Tibial nerve (tissue), 4 donors: ENCODE results near the gene SALL4. TPM values are rescaled to one million over a fixed set of nuclear protein-coding genes. Genes with fewer than 3 reads are reported as not detected.
A peak's percentile ranks its signal among the peaks of the same experiment; 100 is the strongest.

Experiments used
- DNase-seq, 2 donors: peaks; one replicate each; pipeline ENCODE4 v3.0.0-alpha.2; 2019; ENCODE audit warnings: low spot score in 2 of 2
- H3K27ac ChIP-seq, 4 donors: fragments of 200-600 bp; sonication (generic) in 3 of 4; one replicate each; pipeline ENCODE4 v1.5.1; 2017 to 2019; ENCODE audit warnings: mild to moderate bottlenecking in 1 of 4
- H3K27me3 ChIP-seq, 2 donors: fragments of 200-600 bp; sonication (generic) in 1 of 2; one replicate each; pipeline versions ENCODE4 v1.5.1 to v1.6.0; 2017 to 2019
- H3K36me3 ChIP-seq, 3 donors: fragments of 200-600 bp; sonication (generic); one replicate each; pipeline ENCODE4 v1.5.1; 2018 to 2019
- H3K4me1 ChIP-seq, 4 donors: fragments of 200-600 bp; sonication (generic) in 3 of 4; one replicate each; pipeline ENCODE4 v1.5.1; 2017 to 2019
- H3K4me3 ChIP-seq, 4 donors: fragments of 200-600 bp; sonication (generic) in 3 of 4; one replicate each; pipeline ENCODE4 v1.5.1; 2017 to 2019; ENCODE audit warnings: mild to moderate bottlenecking in 1 of 4, moderate library complexity in 1 of 4
- H3K9me3 ChIP-seq, 4 donors: fragments of 200-600 bp; sonication (generic) in 3 of 4; one replicate each; pipeline ENCODE4 v1.5.1; 2017 to 2019
- EP300 ChIP-seq, 2 donors: sonication (generic); formaldehyde crosslinking; IDR thresholded peaks; one replicate each; pipeline ENCODE4 v1.6.1; 2017; ENCODE audit warnings: antibody characterized with exemption in 2 of 2, mild to moderate bottlenecking in 1 of 2
- POLR2A ChIP-seq, 2 donors: fragments of 450-650 bp; IDR thresholded peaks; one replicate each; pipeline ENCODE4 v1.6.1; 2017; ENCODE audit warnings: antibody characterized with exemption in 2 of 2, mild to moderate bottlenecking in 2 of 2, moderate library complexity in 2 of 2
- WGBS, 2 donors: methylation state at CpG; one replicate each; pipeline ENCODE4 v1.1.5; 2018; 5-methylcytosine and 5-hydroxymethylcytosine counted together
- total RNA-seq, 4 donors: library from RNA; depleted of rRNA; stranded (reverse); fragments of >200 nt; gene quantifications; one replicate each; pipeline ENCODE4 v1.1.0, GENCODE V29; 2016
- TF ChIP-seq, protein P1 (sequence below), 5 experiments: fragments of 200-600 bp in 3 of 5; fragments of 450-650 bp in 2 of 5; sonication (generic) in 3 of 5; IDR thresholded peaks; one replicate each; pipeline ENCODE4 v1.5.1; 2016 to 2019; ENCODE audit warnings: antibody characterized with exemption in 5 of 5, mild to moderate bottlenecking in 3 of 5, moderate library complexity in 2 of 5

Gene SALL4
- 1 to 10 TPM in 1 of 4 donors, under 1 TPM in 3; 0.39 to 1.2 (median 0.54) TPM for total RNA-seq

DNA sequence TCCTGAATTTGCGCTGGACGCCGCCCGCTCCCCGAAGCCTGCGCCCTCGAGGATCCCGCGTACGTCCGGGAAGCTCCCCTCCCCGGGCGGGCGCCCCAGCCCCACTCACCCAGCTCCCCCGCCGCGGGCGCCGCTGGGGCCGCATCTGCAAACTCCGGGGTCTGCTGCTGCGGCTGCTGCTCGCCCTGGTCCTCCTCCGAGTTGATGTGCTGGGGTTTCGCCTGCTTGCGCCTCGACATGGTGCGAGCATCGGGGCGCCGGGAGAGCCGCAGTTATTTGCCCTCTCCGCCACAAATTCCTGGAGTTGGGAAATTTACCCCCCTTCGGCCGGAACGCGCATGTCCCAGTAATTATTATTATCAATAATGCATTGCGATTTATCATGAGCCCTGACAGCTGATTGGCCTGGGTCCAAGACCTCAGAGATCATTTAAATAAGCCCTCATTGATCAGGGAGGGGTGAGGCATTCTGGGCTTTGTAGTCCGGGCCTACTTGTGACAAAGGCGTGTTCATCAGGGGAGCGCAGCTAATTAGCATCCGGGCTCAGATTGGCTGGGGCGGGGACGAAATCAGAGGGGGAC lies at the start of gene SALL4:
Gene SALL4 (minus strand): TSS at position 352 of the 582 bp plus-strand sequence. CDS start 113 bp downstream, at position 239.
- WGBS, 2 donors, result 24 to 44% methylated on average over 23 to 39 of the region's 44 CpGs
- DNase-seq, result no peak
- peak within 1 kb of the TSS; percentile 8 to 46 (median 25) for H3K4me3 ChIP-seq
- H3K4me1 ChIP-seq, result peaks cover 0 to 26% (median 13%) of the 10 kb centered on the region in 4 donors
- H3K9me3 ChIP-seq, result no peaks in the 10 kb centered on the region
- H3K36me3 ChIP-seq, result no peaks in the 10 kb centered on the region
- H3K27ac ChIP-seq, result no peak within 1 kb of the TSS
- TF ChIP-seq POLR2A (IDR thresholded peaks at IDR 0.05) (no peak), EP300 (IDR thresholded peaks at IDR 0.05) (no peak)
- TF ChIP-seq, protein P1, sequence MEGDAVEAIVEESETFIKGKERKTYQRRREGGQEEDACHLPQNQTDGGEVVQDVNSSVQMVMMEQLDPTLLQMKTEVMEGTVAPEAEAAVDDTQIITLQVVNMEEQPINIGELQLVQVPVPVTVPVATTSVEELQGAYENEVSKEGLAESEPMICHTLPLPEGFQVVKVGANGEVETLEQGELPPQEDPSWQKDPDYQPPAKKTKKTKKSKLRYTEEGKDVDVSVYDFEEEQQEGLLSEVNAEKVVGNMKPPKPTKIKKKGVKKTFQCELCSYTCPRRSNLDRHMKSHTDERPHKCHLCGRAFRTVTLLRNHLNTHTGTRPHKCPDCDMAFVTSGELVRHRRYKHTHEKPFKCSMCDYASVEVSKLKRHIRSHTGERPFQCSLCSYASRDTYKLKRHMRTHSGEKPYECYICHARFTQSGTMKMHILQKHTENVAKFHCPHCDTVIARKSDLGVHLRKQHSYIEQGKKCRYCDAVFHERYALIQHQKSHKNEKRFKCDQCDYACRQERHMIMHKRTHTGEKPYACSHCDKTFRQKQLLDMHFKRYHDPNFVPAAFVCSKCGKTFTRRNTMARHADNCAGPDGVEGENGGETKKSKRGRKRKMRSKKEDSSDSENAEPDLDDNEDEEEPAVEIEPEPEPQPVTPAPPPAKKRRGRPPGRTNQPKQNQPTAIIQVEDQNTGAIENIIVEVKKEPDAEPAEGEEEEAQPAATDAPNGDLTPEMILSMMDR (IDR thresholded peaks at IDR 0.05), result no peak
- H3K27me3 ChIP-seq, result peaks cover 0 to 54% of the 10 kb centered on the region in 2 donors

GRCh38 chr20:51848346-51848745 lies 46.0 kb upstream of the SALL4 start:
- no peaks in the 10 kb centered on the region for H3K9me3 ChIP-seq
- no peak overlapping the region for H3K27ac ChIP-seq
- H3K27me3 ChIP-seq, result no peaks in the 10 kb centered on the region
- DNase-seq, result no peak
- no peaks in the 10 kb centered on the region for H3K36me3 ChIP-seq
- WGBS, 2 donors, result 40 to 43% methylated on average over 2 of the region's 2 CpGs
- TF ChIP-seq EP300 (IDR thresholded peaks at IDR 0.05), result no peak
- no peak for TF ChIP-seq POLR2A (IDR thresholded peaks at IDR 0.05)
- H3K4me3 ChIP-seq, result no peak overlapping the region
- no peaks in the 10 kb centered on the region for H3K4me1 ChIP-seq

DNA sequence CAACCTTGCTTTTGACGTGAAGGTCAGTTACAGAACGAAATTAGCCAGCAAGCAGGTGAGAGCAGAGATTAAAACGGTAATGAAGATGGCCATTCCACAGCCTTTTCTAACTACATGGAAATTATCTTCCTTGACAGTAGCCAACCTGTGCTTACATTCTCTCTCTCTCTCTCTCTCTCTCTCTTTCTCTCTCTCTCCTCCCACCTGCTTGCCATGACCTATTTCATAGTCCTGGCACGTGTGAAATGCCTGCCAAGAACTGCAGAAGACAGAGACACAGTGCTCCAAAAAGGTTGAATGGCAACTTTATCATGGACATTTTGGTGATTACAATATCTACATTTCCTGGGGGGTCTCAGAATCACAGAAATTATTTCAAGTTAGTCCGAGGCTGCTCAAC lies 38.5 kb upstream of the SALL4 start:
- TF ChIP-seq EP300 (IDR thresholded peaks at IDR 0.05) (no peak), POLR2A (IDR thresholded peaks at IDR 0.05) (no peak)
- TF ChIP-seq, protein P1 (IDR thresholded peaks at IDR 0.05), result no peak
- Histone ChIP-seq H3K27me3 (no peaks in the 10 kb centered on the region), H3K4me3 (no peak overlapping the region), H3K9me3 (peaks cover 0 to 5% (median 0%) of the 10 kb centered on the region in 4 donors), H3K4me1 (no peaks in the 10 kb centered on the region), H3K36me3 (no peaks in the 10 kb centered on the region), H3K27ac (no peak overlapping the region)
- DNase-seq, result no peak
- 65 to 69% methylated on average over 5 of the region's 5 CpGs for WGBS, 2 donors

GRCh38 chr20:51837876-51838420 lies 35.6 kb upstream of the SALL4 start:
- Histone ChIP-seq H3K4me3 (no peak overlapping the region), H3K27ac (no peak overlapping the region), H3K4me1 (no peaks in the 10 kb centered on the region), H3K9me3 (peaks cover 0 to 5% (median 0%) of the 10 kb centered on the region in 4 donors), H3K27me3 (no peaks in the 10 kb centered on the region), H3K36me3 (no peaks in the 10 kb centered on the region)
- 48 to 50% methylated on average over 10 of the region's 10 CpGs for WGBS, 2 donors
- TF ChIP-seq EP300 (IDR thresholded peaks at IDR 0.05) (no peak), POLR2A (IDR thresholded peaks at IDR 0.05) (no peak)
- TF ChIP-seq, protein P1 (IDR thresholded peaks at IDR 0.05), result no peak
- no peak for DNase-seq

GRCh38 chr20:51837436-51837835 lies 35.1 kb upstream of the SALL4 start:
- H3K27me3 ChIP-seq, result no peaks in the 10 kb centered on the region
- no peaks in the 10 kb centered on the region for H3K4me1 ChIP-seq
- H3K9me3 ChIP-seq, result peaks cover 0 to 5% (median 0%) of the 10 kb centered on the region in 4 donors
- TF ChIP-seq, protein P1 (IDR thresholded peaks at IDR 0.05), result no peak
- TF ChIP-seq POLR2A (IDR thresholded peaks at IDR 0.05), result no peak
- no peak for TF ChIP-seq EP300 (IDR thresholded peaks at IDR 0.05)
- no peak overlapping the region for H3K4me3 ChIP-seq
- WGBS, 2 donors, result 67 to 71% methylated on average over 6 of the region's 6 CpGs
- no peak for DNase-seq
- H3K27ac ChIP-seq, result no peak overlapping the region
- H3K36me3 ChIP-seq, result no peaks in the 10 kb centered on the region
